Measurements from ENCODE around the gene POLR1C.
"Not testable (repeated sequence)": the region's sequence is repeated elsewhere in the genome, so short reads cannot be mapped to it uniquely, and the experiment has no call there.

Gene POLR1C

GRCh38 chr6:43541774-43542471, 25.0 kb downstream of the POLR1C start:
- Histone ChIP-seq H3K4me2 (ENCODE audit: insufficient read depth, low read length) (no peak overlapping the region), H3K27ac (ENCODE audit: low read length) (no peak overlapping the region), H2AFZ (ENCODE audit: low read depth, low read length) (no peak overlapping the region)

GRCh38 chr6:43544461-43544860, 27.6 kb downstream of the POLR1C start:
- H3K36me3 ChIP-seq (ENCODE audit: insufficient read depth, low read length): peaks cover 94% of the 10 kb centered on the region
- H4K20me1 ChIP-seq (ENCODE audit: insufficient read depth, low read length): no peaks in the 10 kb centered on the region
- no peak overlapping the region for H3K4me3 ChIP-seq (ENCODE audit: low read depth in 1 of 2, low read length in 2 of 2)
- no peaks in the 10 kb centered on the region for H3K9me3 ChIP-seq (ENCODE audit: insufficient read depth, low read length, severe bottlenecking)
- no peaks in the 10 kb centered on the region for H3K4me1 ChIP-seq (ENCODE audit: insufficient read depth, low read length)
- H3K4me2 ChIP-seq (ENCODE audit: insufficient read depth, low read length): no peak overlapping the region
- ATAC-seq (ENCODE audit: insufficient read depth, low read depth) (no peak), DNase-seq (no peak)
- no peak overlapping the region for H3K9ac ChIP-seq (ENCODE audit: low read depth, low read length)
- H3K27me3 ChIP-seq (ENCODE audit: insufficient read depth, low read length, poor library complexity): no peaks in the 10 kb centered on the region
- H3K27ac ChIP-seq (ENCODE audit: low read length): no peak overlapping the region
- no peak overlapping the region for H2AFZ ChIP-seq (ENCODE audit: low read depth, low read length)
- TF ChIP-seq EZH2 (IDR thresholded peaks at IDR 0.05; ENCODE audit: borderline replicate concordance, low read depth, low read length, severe bottlenecking): no peak
- TF ChIP-seq CTCF (IDR thresholded peaks at IDR 0.05; ENCODE audit: borderline replicate concordance, extremely low read depth, low read length, poor library complexity, severe bottlenecking): no peak
- 0 out of 2 replicates have a peak, but pooled peaks cover 3% of the 10 kb centered on the region for H3K79me2 ChIP-seq (ENCODE audit: insufficient read depth, low read length)

More at GRCh38 chr6:43541774-43542471, 25.0 kb downstream of the POLR1C start:
- DNase-seq: no peak
- peaks cover 92% of the 10 kb centered on the region for H3K36me3 ChIP-seq (ENCODE audit: insufficient read depth, low read length)
- H3K27me3 ChIP-seq (ENCODE audit: insufficient read depth, low read length, poor library complexity): no peaks in the 10 kb centered on the region
- no peaks in the 10 kb centered on the region for H3K9me3 ChIP-seq (ENCODE audit: insufficient read depth, low read length, severe bottlenecking)
- H3K4me1 ChIP-seq (ENCODE audit: insufficient read depth, low read length): no peaks in the 10 kb centered on the region
- TF ChIP-seq CTCF (IDR thresholded peaks at IDR 0.05; ENCODE audit: borderline replicate concordance, extremely low read depth, low read length, poor library complexity, severe bottlenecking): no peak
- no peak for TF ChIP-seq EZH2 (IDR thresholded peaks at IDR 0.05; ENCODE audit: borderline replicate concordance, low read depth, low read length, severe bottlenecking)
- ATAC-seq (ENCODE audit: insufficient read depth, low read depth): no peak
- no peaks in the 10 kb centered on the region for H4K20me1 ChIP-seq (ENCODE audit: insufficient read depth, low read length)
- no peak overlapping the region for H3K9ac ChIP-seq (ENCODE audit: low read depth, low read length)
- H3K4me3 ChIP-seq (ENCODE audit: low read depth in 1 of 2, low read length in 2 of 2): no peak overlapping the region
- 0 out of 2 replicates have a peak, but pooled peaks cover 3% of the 10 kb centered on the region for H3K79me2 ChIP-seq (ENCODE audit: insufficient read depth, low read length)

- H3K27ac ChIP-seq (ENCODE audit: low read length): no peak overlapping the region
- H3K9me3 ChIP-seq (ENCODE audit: insufficient read depth, low read length, severe bottlenecking): no peaks in the 10 kb centered on the region
- no peak overlapping the region for H3K4me3 ChIP-seq (ENCODE audit: low read depth in 1 of 2, low read length in 2 of 2)
- no peaks in the 10 kb centered on the region for H4K20me1 ChIP-seq (ENCODE audit: insufficient read depth, low read length)
- H3K9ac ChIP-seq (ENCODE audit: low read depth, low read length): no peak overlapping the region
- H3K79me2 ChIP-seq (ENCODE audit: insufficient read depth, low read length): 0 out of 2 replicates have a peak, but pooled peaks cover 2% of the 10 kb centered on the region
- no peaks in the 10 kb centered on the region for H3K4me1 ChIP-seq (ENCODE audit: insufficient read depth, low read length)
- peaks cover 95% of the 10 kb centered on the region for H3K36me3 ChIP-seq (ENCODE audit: insufficient read depth, low read length)
- H3K4me2 ChIP-seq (ENCODE audit: insufficient read depth, low read length): no peak overlapping the region
- no peaks in the 10 kb centered on the region for H3K27me3 ChIP-seq (ENCODE audit: insufficient read depth, low read length, poor library complexity)
- ATAC-seq (ENCODE audit: insufficient read depth, low read depth): no peak
- no peak overlapping the region for H2AFZ ChIP-seq (ENCODE audit: low read depth, low read length)
- DNase-seq: no peak
- TF ChIP-seq EZH2 (IDR thresholded peaks at IDR 0.05; ENCODE audit: borderline replicate concordance, low read depth, low read length, severe bottlenecking): no peak
- no peak for TF ChIP-seq CTCF (IDR thresholded peaks at IDR 0.05; ENCODE audit: borderline replicate concordance, extremely low read depth, low read length, poor library complexity, severe bottlenecking)
Observed at GRCh38 chr6:43547222-43547621, 30.3 kb downstream of the POLR1C start.

- not testable (repeated sequence) for H3K4me2 ChIP-seq (ENCODE audit: insufficient read depth, low read length); H3K4me3 ChIP-seq (ENCODE audit: low read depth in 1 of 2, low read length in 2 of 2); H3K4me1 ChIP-seq (ENCODE audit: insufficient read depth, low read length); H3K27me3 ChIP-seq (ENCODE audit: insufficient read depth, low read length, poor library complexity); H3K27ac ChIP-seq (ENCODE audit: low read length); H4K20me1 ChIP-seq (ENCODE audit: insufficient read depth, low read length); ATAC-seq (ENCODE audit: insufficient read depth, low read depth); H3K9me3 ChIP-seq (ENCODE audit: insufficient read depth, low read length, severe bottlenecking); H3K79me2 ChIP-seq (ENCODE audit: insufficient read depth, low read length); H2AFZ ChIP-seq (ENCODE audit: low read depth, low read length); H3K9ac ChIP-seq (ENCODE audit: low read depth, low read length); DNase-seq
- peaks cover 97% of the 10 kb centered on the region for H3K36me3 ChIP-seq (ENCODE audit: insufficient read depth, low read length)
Observed at GRCh38 chr6:43557620-43558019, 40.7 kb downstream of the POLR1C start.
